ENCODE data around the gene MYO1E. TPM values are rescaled to one million over a fixed set of nuclear protein-coding genes. Genes with fewer than 3 reads are reported as not detected.

MYO1E gene
- total RNA-seq, 4 donors from 2014 or later, result 131 to 388 (median 345) TPM

- WGBS, 2 donors (ENCODE audit: low coverage in 1 of 2), result 32 to 35% methylated on average over 3 to 6 of the region's 6 CpGs
- in situ Hi-C loops (cut with MboI; ENCODE audit: low pct_ligation_motif_present in 1 of 4, low pct_unique_long_range_greater_than_20kb in 1 of 4, low sequenced_read_pairs in 3 of 4) (no loop called here), intact Hi-C loops (cut with DNase I; ENCODE audit: low total_unique reads) (no loop called here)
- H3K27me3 ChIP-seq, result no peaks in the 10 kb centered on the region
- peak overlapping the region; percentile 61 to 81 (median 76) for H3K27ac ChIP-seq
- H3K4me3 ChIP-seq, result no peak overlapping the region
- H3K9me3 ChIP-seq, result no peaks in the 10 kb centered on the region
- no peaks in the 10 kb centered on the region for H3K36me3 ChIP-seq
- peaks cover 40 to 55% (median 45%) of the 10 kb centered on the region in 4 donors for H3K4me1 ChIP-seq
- no peak for TF ChIP-seq POLR2A (IDR thresholded peaks at IDR 0.05)
- TF ChIP-seq POLR2AphosphoS5 (IDR thresholded peaks at IDR 0.05), result peak; percentile 39 to 65 (median 39)
- peak; percentile 93 for DNase-seq
Measured at GRCh38 chr15:59313641-59314332, 58.9 kb downstream of the MYO1E start.

- Histone ChIP-seq H3K27ac (no peak overlapping the region), H3K9me3 (no peaks in the 10 kb centered on the region), H3K36me3 (no peaks in the 10 kb centered on the region), H3K4me3 (no peak overlapping the region), H3K4me1 (peaks cover 40 to 55% (median 45%) of the 10 kb centered on the region in 4 donors), H3K27me3 (no peaks in the 10 kb centered on the region)
- intact Hi-C loops (cut with DNase I; ENCODE audit: low total_unique reads), result no loop called here
- in situ Hi-C loops (cut with MboI; ENCODE audit: low pct_ligation_motif_present in 1 of 4, low pct_unique_long_range_greater_than_20kb in 1 of 4, low sequenced_read_pairs in 3 of 4), result no loop called here
- DNase-seq, result no peak
- WGBS, 2 donors (ENCODE audit: low coverage in 1 of 2), result 53 to 84% methylated on average over 7 of the region's 7 CpGs
- TF ChIP-seq EP300 (IDR thresholded peaks at IDR 0.05; ENCODE audit: low read depth), result no peak
Measured at GRCh38 chr15:59312205-59312604, 60.5 kb downstream of the MYO1E start.

DNA sequence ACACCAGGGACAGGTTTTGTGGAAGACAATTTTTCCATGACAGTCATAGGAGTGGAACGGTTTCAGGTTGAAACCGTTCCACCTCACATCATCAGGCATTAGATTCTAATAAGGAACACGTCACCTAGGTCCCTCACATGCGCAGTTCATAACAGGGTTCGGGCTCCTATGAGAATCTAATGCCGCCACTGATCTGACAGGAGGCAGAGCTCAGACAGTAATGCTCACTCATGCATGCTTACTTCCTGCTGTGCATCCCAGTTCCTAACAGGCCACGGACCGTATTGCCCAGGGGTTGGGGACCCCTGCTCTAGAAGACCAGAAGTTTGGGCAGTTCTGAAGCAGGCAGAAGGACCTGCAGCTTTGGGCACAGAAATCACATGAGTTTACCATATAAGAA lies 61.5 kb downstream of the MYO1E start:
- intact Hi-C loops (cut with DNase I; ENCODE audit: low total_unique reads) (no loop called here), in situ Hi-C loops (cut with MboI; ENCODE audit: low pct_ligation_motif_present in 1 of 4, low pct_unique_long_range_greater_than_20kb in 1 of 4, low sequenced_read_pairs in 3 of 4) (no loop called here)
- Histone ChIP-seq H3K4me1 (peaks cover 31 to 52% (median 39%) of the 10 kb centered on the region in 4 donors), H3K27me3 (no peaks in the 10 kb centered on the region), H3K4me3 (no peak overlapping the region), H3K27ac (no peak overlapping the region), H3K9me3 (no peaks in the 10 kb centered on the region), H3K36me3 (no peaks in the 10 kb centered on the region)
- TF ChIP-seq, protein P1, sequence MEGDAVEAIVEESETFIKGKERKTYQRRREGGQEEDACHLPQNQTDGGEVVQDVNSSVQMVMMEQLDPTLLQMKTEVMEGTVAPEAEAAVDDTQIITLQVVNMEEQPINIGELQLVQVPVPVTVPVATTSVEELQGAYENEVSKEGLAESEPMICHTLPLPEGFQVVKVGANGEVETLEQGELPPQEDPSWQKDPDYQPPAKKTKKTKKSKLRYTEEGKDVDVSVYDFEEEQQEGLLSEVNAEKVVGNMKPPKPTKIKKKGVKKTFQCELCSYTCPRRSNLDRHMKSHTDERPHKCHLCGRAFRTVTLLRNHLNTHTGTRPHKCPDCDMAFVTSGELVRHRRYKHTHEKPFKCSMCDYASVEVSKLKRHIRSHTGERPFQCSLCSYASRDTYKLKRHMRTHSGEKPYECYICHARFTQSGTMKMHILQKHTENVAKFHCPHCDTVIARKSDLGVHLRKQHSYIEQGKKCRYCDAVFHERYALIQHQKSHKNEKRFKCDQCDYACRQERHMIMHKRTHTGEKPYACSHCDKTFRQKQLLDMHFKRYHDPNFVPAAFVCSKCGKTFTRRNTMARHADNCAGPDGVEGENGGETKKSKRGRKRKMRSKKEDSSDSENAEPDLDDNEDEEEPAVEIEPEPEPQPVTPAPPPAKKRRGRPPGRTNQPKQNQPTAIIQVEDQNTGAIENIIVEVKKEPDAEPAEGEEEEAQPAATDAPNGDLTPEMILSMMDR (IDR thresholded peaks at IDR 0.05), result no peak
- TF ChIP-seq EP300 (IDR thresholded peaks at IDR 0.05; ENCODE audit: low read depth) (no peak), POLR2A (IDR thresholded peaks at IDR 0.05) (no peak), POLR2AphosphoS5 (IDR thresholded peaks at IDR 0.05) (no peak)
- WGBS, 2 donors (ENCODE audit: low coverage in 1 of 2), result 91 to 100% methylated on average over 2 to 8 of the region's 8 CpGs
- DNase-seq, result no peak

GRCh38 chr15:59309405-59309804 lies 63.3 kb downstream of the MYO1E start:
- intact Hi-C loops (cut with DNase I; ENCODE audit: low total_unique reads) (no loop called here), in situ Hi-C loops (cut with MboI; ENCODE audit: low pct_ligation_motif_present in 1 of 4, low pct_unique_long_range_greater_than_20kb in 1 of 4, low sequenced_read_pairs in 3 of 4) (no loop called here)
- H3K4me1 ChIP-seq, result peaks cover 21 to 52% (median 35%) of the 10 kb centered on the region in 4 donors
- DNase-seq, result no peak
- no peak overlapping the region for H3K4me3 ChIP-seq
- no peaks in the 10 kb centered on the region for H3K36me3 ChIP-seq
- no peaks in the 10 kb centered on the region for H3K9me3 ChIP-seq
- H3K27ac ChIP-seq, result no peak overlapping the region
- H3K27me3 ChIP-seq, result no peaks in the 10 kb centered on the region
- no peak for TF ChIP-seq POLR2AphosphoS5 (IDR thresholded peaks at IDR 0.05)
- TF ChIP-seq EP300 (IDR thresholded peaks at IDR 0.05; ENCODE audit: low read depth), result no peak
- TF ChIP-seq POLR2A (IDR thresholded peaks at IDR 0.05), result no peak
- TF ChIP-seq, protein P1 (IDR thresholded peaks at IDR 0.05), result no peak
- 80 to 92% methylated on average over 2 to 5 of the region's 5 CpGs for WGBS, 2 donors (ENCODE audit: low coverage in 1 of 2)

- H3K27ac ChIP-seq, result peak overlapping the region in 2 of 4 donors; percentile 1 to 76
- WGBS, 2 donors (ENCODE audit: low coverage in 1 of 2), result 79 to 86% methylated on average over 3 to 6 of the region's 6 CpGs
- no peak for DNase-seq
- no peak overlapping the region for H3K4me3 ChIP-seq
- TF ChIP-seq POLR2A (IDR thresholded peaks at IDR 0.05) (no peak), EP300 (IDR thresholded peaks at IDR 0.05; ENCODE audit: low read depth) (no peak), POLR2AphosphoS5 (IDR thresholded peaks at IDR 0.05) (no peak)
- TF ChIP-seq, protein P1 (IDR thresholded peaks at IDR 0.05), result no peak
- no peaks in the 10 kb centered on the region for H3K27me3 ChIP-seq
- intact Hi-C loops (cut with DNase I; ENCODE audit: low total_unique reads) (no loop called here), in situ Hi-C loops (cut with MboI; ENCODE audit: low pct_ligation_motif_present in 1 of 4, low pct_unique_long_range_greater_than_20kb in 1 of 4, low sequenced_read_pairs in 3 of 4) (no loop called here)
- H3K36me3 ChIP-seq, result no peaks in the 10 kb centered on the region
- no peaks in the 10 kb centered on the region for H3K9me3 ChIP-seq
- H3K4me1 ChIP-seq, result peaks cover 5 to 37% (median 17%) of the 10 kb centered on the region in 4 donors
Measured at GRCh38 chr15:59307165-59307537, 65.5 kb downstream of the MYO1E start.

Data from transverse colon (tissue), 4 donors.